Stimulated activated CD8-positive, alpha-beta memory T cell treated with anti-CD3 and anti-CD28 coated beads, Interleukin-12 subunit alpha, Interleukin-12 subunit beta, amount 100 ng/mL, for 4 hours (primary cell): ENCODE results near the gene RGS14.

ENCODE experiments used
- DNase-seq: peaks from one replicate; pipeline ENCODE4 v3.0.0-alpha.2; 2020; ENCODE audit warnings: low read depth

Gene RGS14

GRCh38 chr5:177382423-177383029 is 24.8 kb downstream of the RGS14 start:
- no peak for DNase-seq

GRCh38 chr5:177383181-177383580 is 25.5 kb downstream of the RGS14 start:
- no peak for DNase-seq

DNA sequence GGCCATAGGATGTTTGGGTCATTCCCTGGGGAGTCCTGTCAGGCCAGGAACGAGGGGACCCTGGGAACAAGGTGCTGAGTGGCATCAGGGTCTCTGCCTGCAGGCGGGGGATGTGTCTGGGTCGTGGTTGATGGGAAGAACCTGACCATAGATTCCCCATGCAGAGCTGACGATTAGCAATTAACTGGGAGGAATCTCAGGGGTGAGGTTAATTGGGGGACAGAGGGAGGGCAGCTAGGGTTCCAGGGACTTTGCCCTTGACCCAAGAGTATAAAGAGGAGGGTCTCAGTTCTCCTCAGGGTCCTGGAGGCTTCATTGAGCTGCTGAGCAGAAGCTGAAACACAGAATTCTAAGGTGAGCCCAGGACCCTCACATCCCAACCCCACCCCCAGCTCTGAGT is 26.4 kb downstream of the RGS14 start, which contains the start of gene SLC34A1:
Gene SLC34A1, plus strand, starts transcription at position 301 of the 400 bp plus-strand sequence. CDS start 1,308 bp downstream, outside the sequence.
- DNase-seq = no peak

- no peak for DNase-seq
Measured at GRCh38 chr5:177385720-177386119, 28.0 kb downstream of the RGS14 start.

- DNase-seq = no peak
Measured at GRCh38 chr5:177386542-177386941, 28.8 kb downstream of the RGS14 start.

DNA sequence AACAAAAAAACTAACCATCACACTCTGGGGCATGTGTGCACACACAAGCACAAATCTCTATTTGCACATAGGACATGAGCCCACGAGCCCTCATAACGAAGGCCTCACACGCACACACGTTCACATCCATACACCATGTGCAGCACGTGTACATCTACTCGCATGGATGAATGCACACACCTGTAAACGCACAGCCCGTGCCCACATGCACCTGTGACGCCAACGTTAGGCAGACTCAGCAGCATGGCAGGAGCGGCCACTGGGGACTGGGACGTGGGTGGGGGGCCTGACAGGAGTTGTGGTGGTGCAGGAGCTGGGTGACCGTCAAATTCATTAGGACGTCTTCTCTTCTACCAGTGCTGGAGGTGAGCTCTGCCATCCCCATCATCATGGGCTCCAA is 29.7 kb downstream of the RGS14 start:
- DNase-seq = no peak

- DNase-seq = no peak
Measured at GRCh38 chr5:177388521-177389052, 30.9 kb downstream of the RGS14 start.

GRCh38 chr5:177389241-177390169 is 31.8 kb downstream of the RGS14 start:
- DNase-seq = peak; percentile 25

DNA sequence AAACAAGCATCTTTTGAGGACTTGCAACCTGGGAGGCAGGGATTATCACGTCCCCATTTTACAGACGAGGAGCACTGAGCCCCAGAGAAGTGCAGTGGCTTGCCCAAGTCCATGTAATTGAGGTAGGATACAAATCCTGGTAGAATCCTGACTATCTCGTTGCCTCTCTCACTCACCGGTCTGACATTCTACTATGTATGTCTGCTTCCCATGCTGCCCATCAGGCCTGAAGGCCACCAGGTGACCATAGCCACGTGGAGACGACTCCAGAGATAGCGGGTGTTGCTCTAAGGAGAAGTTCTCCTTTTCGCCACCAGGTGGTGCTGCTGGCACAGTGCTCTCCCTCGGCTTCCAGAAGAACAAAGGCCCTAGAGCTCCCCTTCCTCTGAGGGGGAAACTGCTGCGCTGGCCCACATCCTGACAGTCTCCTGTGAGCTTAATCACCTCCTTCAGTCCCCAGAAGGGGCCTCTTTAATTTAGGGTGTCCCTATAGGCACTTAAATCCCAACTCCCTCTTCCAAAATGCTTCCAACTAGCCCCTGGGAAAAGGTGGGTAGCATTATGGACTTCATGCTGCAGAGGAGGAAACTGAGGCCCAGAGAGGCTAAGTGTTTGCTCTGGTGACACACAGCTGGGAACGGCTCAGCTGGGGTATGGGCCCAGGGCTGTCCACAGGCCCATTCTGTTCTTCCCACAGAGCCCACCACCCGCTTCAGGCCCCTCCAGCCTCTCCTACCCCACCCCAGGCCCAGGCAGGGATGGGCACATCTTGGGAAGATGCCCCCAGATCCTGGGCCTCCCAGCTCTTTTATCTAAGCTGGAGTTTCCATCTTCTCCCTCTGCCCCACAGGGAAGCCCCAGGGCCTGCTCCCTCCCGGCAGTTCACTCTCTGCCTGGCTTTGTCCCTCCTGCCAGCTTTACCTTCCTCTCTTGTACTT is 32.9 kb downstream of the RGS14 start:
- DNase-seq = peak; percentile 67

DNA sequence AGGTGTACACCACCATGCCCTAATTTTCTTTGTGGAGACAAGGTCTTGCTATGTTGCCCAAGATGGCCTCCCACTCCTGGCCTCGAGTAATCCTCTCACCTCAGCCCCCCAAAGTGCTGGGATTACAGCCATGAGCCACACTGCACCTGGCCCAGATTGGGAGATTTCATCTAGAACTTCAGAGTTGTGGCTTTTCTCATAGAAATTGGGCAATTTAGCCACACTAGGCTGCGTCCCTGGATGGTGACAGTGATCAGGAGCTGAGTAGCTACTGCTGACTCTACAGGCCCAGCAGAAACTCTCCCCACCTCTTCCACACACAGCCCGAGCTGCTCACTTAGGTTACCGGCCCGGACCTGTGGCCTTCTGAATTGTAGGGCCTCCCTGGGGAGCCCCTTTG is 35.0 kb downstream of the RGS14 start:
- no peak for DNase-seq

DNA sequence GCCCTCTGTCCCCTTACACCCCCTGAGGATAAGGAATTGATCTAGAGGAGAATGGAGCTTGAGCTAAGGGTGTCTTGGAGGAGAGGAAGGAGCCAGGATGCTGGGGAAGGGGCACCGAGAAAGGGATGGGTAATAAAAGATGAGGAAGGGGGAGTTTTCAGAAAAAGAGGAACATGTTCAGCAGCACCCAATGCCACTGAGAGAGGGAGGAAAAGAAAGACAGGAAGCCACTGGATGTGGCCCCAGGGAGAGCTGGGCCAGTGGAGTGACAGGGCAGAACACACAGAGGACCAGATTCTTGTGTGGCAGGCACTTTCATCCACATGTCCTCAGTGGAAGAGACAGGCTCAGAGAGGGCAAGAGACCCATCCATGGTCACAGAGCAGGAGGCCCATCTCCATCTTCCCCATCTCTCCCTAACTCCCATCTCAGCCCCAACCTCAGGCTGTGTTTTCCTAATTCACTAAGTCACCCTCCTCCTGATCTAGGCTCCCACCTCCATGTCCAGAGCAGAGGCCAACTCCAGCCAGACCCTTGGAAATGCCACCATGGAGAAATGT is 35.6 kb downstream of the RGS14 start:
- DNase-seq = no peak

GRCh38 chr5:177393990-177394389 is 36.3 kb downstream of the RGS14 start:
- DNase-seq = no peak

DNA sequence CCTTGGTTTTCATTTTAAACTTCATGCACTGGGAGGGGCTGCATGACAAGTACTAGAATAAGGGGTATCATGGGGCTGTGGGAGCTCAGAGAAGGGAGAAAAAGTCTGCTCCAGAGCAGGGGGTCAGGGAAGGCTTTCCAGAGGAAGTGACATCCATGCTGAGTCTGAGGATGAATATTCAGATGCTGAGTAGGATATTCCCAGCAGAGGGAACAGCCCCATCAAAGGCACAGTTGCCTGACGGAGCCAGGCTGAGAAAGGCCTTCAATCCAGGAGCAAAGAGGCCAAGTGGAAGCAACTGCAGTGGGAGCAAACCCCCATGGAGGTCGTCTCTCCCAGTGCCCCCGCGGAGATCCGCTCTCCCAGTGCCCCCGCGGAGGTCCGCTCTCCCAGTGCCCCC is 38.4 kb downstream of the RGS14 start:
- no peak for DNase-seq

- DNase-seq = no peak
Measured at GRCh38 chr5:177396807-177397206, 39.1 kb downstream of the RGS14 start.

- no peak for DNase-seq
Measured at GRCh38 chr5:177397875-177398390, 40.2 kb downstream of the RGS14 start.

DNA sequence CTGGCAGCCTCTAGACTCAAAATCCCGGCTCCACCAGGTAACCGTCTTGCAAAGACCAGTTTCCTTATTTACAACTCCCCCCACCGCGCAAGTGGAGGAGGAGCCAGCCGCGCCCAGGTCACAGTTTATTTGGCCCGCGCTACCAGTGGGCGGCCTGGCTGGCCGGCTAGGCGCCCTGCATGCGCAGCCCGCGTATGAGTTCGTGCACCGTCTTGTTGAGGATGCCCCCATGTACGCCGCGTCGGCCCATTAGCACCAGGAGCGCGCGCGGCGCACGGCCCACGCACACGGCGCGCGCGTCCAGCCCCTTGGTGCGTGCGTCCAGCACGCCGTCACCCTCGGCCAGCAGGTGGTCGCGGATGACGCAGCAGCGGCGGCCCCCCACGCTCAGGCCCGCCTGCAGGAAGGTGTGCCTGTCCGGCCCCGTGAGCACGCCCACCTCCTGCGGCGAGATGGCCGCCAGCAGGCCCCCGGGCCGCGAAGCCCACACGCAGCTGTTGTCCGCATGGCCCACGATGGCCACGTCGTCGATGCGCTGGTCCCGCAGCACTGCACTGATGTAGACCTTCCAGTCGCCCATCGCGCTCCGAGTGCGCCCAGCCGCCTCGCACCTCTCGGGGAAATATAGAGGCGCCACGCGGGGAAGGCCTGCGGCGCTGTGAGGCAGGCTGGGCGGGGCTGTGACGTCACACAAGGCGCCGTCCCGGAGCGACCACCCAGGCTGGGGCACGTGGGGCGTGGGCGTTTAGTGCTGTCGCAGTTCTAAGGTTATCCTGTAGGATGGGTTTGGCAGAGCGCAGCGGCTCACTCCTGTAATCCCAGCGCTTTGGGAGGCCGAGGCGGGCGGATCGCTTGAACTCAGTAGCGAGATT is 42.5 kb downstream of the RGS14 start, which contains the start of gene PFN3:
Gene PFN3, minus strand, starts transcription at position 665 of the 872 bp plus-strand sequence. Its CDS starts 85 bp downstream, at position 580.
- DNase-seq = no peak

- DNase-seq = peak; percentile 39
Measured at GRCh38 chr5:177402271-177403043, 44.7 kb downstream of the RGS14 start.

GRCh38 chr5:177403102-177403791 is 45.5 kb downstream of the RGS14 start:
- DNase-seq = peak; percentile 33
